GM13976 (cell line): Measurements from ENCODE around the gene SLC6A15.

Experiments used
- DNase-seq: peaks from one replicate; pipeline ENCODE4 v3.0.0; 2012; ENCODE audit warnings: low spot score
- CTCF ChIP-seq: IDR thresholded peaks from 2 replicates; pipeline ENCODE4 v1.5.1; 2012; ENCODE audit warnings: borderline replicate concordance, mild to moderate bottlenecking; ENCODE audit not compliant: insufficient read depth; ENCODE audit errors: extremely low read depth, missing control alignments, control extremely low read depth
- in situ Hi-C: fragments of 300-500 bp; cut with MboI; formaldehyde crosslinking; loops from one replicate; pipeline ENCODE4 v1.12.0; 2022; ENCODE audit warnings: low sequenced_read_pairs, mixed read lengths, inconsistent platforms; ENCODE audit not compliant: unreplicated experiment

SLC6A15 gene

DNA sequence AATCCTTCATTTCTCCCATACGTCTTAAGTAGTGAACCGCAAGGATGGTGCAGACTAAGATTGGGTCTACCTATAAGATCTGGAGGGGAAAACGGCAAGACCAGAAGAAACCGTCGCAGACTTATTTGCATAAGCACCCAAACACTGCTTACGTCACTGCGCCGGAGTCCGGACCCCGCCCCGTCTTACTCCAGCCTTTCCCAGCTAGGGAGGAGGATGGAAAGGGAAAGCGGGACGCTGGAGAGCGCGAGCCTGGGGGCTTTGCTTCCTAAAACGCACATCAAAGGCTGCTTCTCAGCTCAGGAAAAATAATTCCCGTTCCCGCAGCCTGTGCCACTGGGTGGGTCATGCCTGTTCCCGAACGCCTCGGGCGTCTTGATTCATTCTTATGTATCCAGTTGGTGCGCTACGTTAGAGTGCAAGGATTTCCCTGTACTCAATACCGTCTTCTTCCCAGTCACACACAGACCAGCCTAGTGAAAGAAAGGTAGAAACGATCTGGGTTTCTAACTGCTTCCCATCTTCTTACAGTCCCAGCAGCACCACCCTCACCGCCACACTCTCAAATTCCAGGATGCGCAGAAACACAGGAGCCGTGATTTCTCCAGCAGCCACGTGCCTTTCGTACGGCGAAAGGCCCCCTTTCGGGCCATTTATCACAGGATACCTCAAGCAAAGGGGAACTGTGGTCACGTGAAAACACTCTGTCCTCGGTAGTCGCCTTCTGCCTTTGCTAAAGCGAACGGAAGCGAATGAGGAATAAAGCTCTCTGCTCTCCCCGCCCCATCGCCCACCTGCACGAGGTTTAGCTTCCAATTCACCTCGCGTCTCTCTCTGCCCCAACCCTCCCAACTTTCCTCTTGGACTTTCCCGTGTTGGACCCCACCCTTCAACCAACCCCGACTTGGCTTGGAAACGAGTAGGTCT, 1.1 kb downstream of the SLC6A15 start:
- in situ Hi-C loops = no loop called here
- TF ChIP-seq CTCF = no peak
- DNase-seq = peak; percentile 13

- no peak for TF ChIP-seq CTCF
- in situ Hi-C loops = no loop called here
- no peak for DNase-seq
Observed at GRCh38 chr12:84910549-84911241, 1.9 kb downstream of the SLC6A15 start.

DNA sequence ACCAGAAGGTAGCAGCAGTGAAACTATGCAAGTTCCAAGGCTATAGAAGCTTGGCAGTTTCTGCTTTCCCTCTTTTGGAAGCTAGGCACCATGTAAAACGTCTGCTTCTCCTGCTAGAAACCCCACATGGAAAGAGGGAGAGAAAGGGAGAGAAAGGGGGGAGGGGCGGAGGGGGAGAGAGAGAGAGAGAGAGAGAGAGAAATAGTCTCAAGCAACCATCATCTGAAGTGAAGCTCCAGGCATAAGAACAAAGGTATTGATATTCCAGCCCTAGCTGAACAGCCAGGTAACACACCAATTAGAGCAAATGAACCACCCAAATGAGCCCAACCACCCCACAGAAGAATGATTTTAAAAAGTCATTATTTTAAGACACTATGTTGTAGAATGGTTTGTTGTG, 8.5 kb downstream of the SLC6A15 start:
- DNase-seq = no peak
- no peak for TF ChIP-seq CTCF
- in situ Hi-C loops = no loop called here

- no peak for TF ChIP-seq CTCF
- in situ Hi-C loops = no loop called here
- no peak for DNase-seq
Observed at GRCh38 chr12:84891106-84891838, 21.3 kb downstream of the SLC6A15 start.

- in situ Hi-C loops = no loop called here
- DNase-seq = no peak
- no peak for TF ChIP-seq CTCF
Observed at GRCh38 chr12:84889818-84890217, 22.8 kb downstream of the SLC6A15 start.

GRCh38 chr12:84888861-84889260, 23.7 kb downstream of the SLC6A15 start:
- DNase-seq = no peak
- no peak for TF ChIP-seq CTCF
- in situ Hi-C loops = no loop called here
